Stimulated activated naive CD8-positive, alpha-beta T cell treated with anti-CD3 and anti-CD28 coated beads, Interleukin-15, amount 100 ng/mL, for 72 hours (primary cell): ENCODE data around the gene POMC.
"Not testable (repeated sequence)": the region's sequence is repeated elsewhere in the genome, so short reads cannot be mapped to it uniquely, and the experiment has no call there.

Experiments
- ATAC-seq: fragments of 150-1000 bp; cut with Tn5 transposase; 2 replicates; pipeline ENCODE4 v1.10.0; 2021; ENCODE audit warnings: mild to moderate bottlenecking, moderate library complexity
- DNase-seq, 2 donors: peaks; one replicate each; pipeline ENCODE4 v3.0.0; 2021 to 2022
- H3K27ac Mint-ChIP-seq, 2 donors: one replicate each; pipeline ENCODE4 v1.8.0; 2022; ENCODE audit warnings: mild to moderate bottlenecking in 2 of 2, mixed read lengths in 2 of 2, moderate library complexity in 2 of 2
- H3K27me3 Mint-ChIP-seq: one replicate; pipeline ENCODE4 v1.8.0; 2022; ENCODE audit warnings: mixed read lengths
- H3K4me1 Mint-ChIP-seq: one replicate; pipeline ENCODE4 v1.8.0; 2022; ENCODE audit warnings: mild to moderate bottlenecking, mixed read lengths
- H3K4me3 Mint-ChIP-seq, 2 donors: one replicate each; pipeline ENCODE4 v1.8.0; 2022; ENCODE audit warnings: mild to moderate bottlenecking in 2 of 2, mixed read lengths in 2 of 2, moderate library complexity in 1 of 2
- H3K9me3 Mint-ChIP-seq, 2 donors: one replicate each; pipeline ENCODE4 v1.8.0; 2022; ENCODE audit warnings: mixed read lengths in 2 of 2

Gene POMC

GRCh38 chr2:25190536-25190935 is 22.2 kb upstream of the POMC start:
- DNase-seq, result no peak
- Mint-ChIP-seq H3K4me3 (no peak overlapping the region), H3K27me3 (no peaks in the 10 kb centered on the region), H3K9me3 (no peaks in the 10 kb centered on the region), H3K4me1 (no peaks in the 10 kb centered on the region), H3K27ac (no peak overlapping the region)
- ATAC-seq, result no peak

DNA sequence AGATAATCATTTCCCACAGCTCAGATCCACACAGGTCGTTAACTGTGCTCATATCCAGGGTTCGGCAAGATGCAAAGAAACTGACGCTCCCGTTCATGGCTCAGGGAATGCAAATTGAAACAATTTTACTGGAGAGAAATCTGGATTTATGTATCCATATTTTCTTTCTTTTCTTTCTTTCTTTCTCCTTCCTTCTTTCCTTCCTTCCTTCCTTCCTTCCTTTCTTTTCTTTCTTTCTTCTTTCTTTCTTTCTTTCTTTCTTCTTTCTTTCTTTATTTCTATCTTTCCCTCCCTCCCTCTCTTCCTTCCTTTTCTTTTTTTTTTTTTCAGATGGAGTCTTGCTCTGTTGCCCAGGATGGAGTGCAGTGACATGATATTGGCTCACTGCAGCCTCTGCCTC is 20.0 kb upstream of the POMC start:
- Mint-ChIP-seq H3K27me3 (no peaks in the 10 kb centered on the region), H3K27ac (no peak overlapping the region), H3K4me1 (no peaks in the 10 kb centered on the region), H3K4me3 (no peak overlapping the region), H3K9me3 (no peaks in the 10 kb centered on the region)
- ATAC-seq (no peak), DNase-seq (no peak)

GRCh38 chr2:25187729-25188350 is 19.5 kb upstream of the POMC start:
- ATAC-seq (no peak), DNase-seq (no peak)
- Mint-ChIP-seq H3K4me3 (no peak overlapping the region), H3K9me3 (no peaks in the 10 kb centered on the region), H3K27ac (no peak overlapping the region), H3K27me3 (no peaks in the 10 kb centered on the region), H3K4me1 (no peaks in the 10 kb centered on the region)

DNA sequence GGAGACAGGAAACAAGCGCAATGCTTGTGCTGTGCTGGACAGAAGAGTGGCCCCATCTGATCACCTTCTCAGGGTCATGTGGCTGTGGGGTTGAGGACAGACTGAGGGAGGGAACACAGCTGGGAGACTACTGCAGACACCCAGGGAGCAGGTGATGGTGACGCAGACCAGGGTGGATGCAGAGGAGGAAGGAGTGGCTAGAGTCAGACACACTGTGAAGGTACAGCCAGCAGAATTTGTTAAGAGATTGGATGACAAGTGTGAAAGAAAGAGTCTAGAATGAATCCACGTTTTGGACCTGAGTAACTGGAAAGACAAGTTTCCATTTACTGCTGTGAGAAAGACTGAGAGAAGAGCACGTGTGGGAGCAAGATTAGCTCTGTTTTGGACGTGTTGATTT is 15.9 kb upstream of the POMC start:
- ATAC-seq (no peak), DNase-seq (no peak)
- Mint-ChIP-seq H3K4me1 (no peaks in the 10 kb centered on the region), H3K27me3 (peaks cover under 1% of the 10 kb centered on the region), H3K9me3 (no peaks in the 10 kb centered on the region), H3K4me3 (no peak overlapping the region), H3K27ac (no peak overlapping the region)

GRCh38 chr2:25178976-25179375 is 10.6 kb upstream of the POMC start:
- H3K4me3 Mint-ChIP-seq, result no peak overlapping the region
- H3K9me3 Mint-ChIP-seq, result no peaks in the 10 kb centered on the region
- no peaks in the 10 kb centered on the region for H3K4me1 Mint-ChIP-seq
- DNase-seq, result no peak
- no peak for ATAC-seq
- no peak overlapping the region for H3K27ac Mint-ChIP-seq
- H3K27me3 Mint-ChIP-seq, result peaks cover 29% of the 10 kb centered on the region

GRCh38 chr2:25177211-25177611 is 8.8 kb upstream of the POMC start:
- no peaks in the 10 kb centered on the region for H3K4me1 Mint-ChIP-seq
- no peak overlapping the region for H3K27ac Mint-ChIP-seq

GRCh38 chr2:25176541-25177181 is 8.3 kb upstream of the POMC start:
- H3K4me1 Mint-ChIP-seq, result no peaks in the 10 kb centered on the region
- H3K9me3 Mint-ChIP-seq, result no peaks in the 10 kb centered on the region
- H3K27me3 Mint-ChIP-seq, result peaks cover 36% of the 10 kb centered on the region
- H3K4me3 Mint-ChIP-seq, result no peak overlapping the region
- DNase-seq, result no peak
- ATAC-seq, result no peak
- H3K27ac Mint-ChIP-seq, result no peak overlapping the region

More at GRCh38 chr2:25177211-25177611, 8.8 kb upstream of the POMC start:
- Mint-ChIP-seq H3K9me3 (no peaks in the 10 kb centered on the region), H3K4me3 (no peak overlapping the region), H3K27me3 (peaks cover 36% of the 10 kb centered on the region)
- ATAC-seq, result no peak
- DNase-seq, result no peak

- Mint-ChIP-seq H3K27me3 (peaks cover 36% of the 10 kb centered on the region), H3K27ac (no peak overlapping the region)
- ATAC-seq, result no peak
Measured at GRCh38 chr2:25176138-25176537, 7.8 kb upstream of the POMC start.

DNA sequence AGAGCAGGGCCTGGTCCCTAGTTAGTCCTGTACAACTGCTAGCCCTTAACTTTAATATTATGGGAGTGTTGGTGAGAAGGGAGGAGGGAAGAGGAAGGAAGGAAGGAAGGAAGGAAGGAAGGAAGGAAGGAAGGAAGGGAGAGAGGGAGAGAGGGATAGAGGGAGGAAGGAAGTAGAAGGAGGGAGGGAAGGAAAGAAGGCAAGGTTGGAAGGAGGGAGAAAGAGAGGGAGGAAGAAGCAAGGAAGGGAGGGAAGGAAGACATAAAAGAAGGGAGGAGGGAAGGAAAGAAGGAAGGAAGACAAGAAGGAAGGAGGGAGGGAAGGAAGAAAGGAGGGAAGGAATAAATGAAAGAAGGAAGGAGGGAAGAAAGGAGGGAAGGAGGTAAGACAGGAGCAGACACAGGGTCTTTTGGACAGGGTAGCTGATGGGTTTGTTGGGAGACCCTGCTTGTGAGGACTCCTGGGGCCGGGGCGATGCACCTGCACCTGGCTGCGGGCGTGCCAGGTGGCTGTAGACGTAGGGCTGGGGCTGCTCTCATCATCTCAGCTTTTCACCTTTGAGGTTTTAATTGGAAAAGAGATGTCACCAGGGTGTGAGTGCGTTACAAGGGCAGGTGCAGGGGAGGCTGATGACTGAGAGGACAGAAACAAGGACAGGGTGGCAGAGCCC is 5.9 kb upstream of the POMC start:
- Mint-ChIP-seq H3K4me3 (no peak overlapping the region), H3K27ac (no peak overlapping the region), H3K4me1 (no peaks in the 10 kb centered on the region), H3K9me3 (no peaks in the 10 kb centered on the region), H3K27me3 (peaks cover 51% of the 10 kb centered on the region)
- ATAC-seq (no peak), DNase-seq (no peak)

More at GRCh38 chr2:25176138-25176537, 7.8 kb upstream of the POMC start:
- no peaks in the 10 kb centered on the region for H3K9me3 Mint-ChIP-seq
- DNase-seq, result no peak
- H3K4me3 Mint-ChIP-seq, result no peak overlapping the region
- no peaks in the 10 kb centered on the region for H3K4me1 Mint-ChIP-seq

DNA sequence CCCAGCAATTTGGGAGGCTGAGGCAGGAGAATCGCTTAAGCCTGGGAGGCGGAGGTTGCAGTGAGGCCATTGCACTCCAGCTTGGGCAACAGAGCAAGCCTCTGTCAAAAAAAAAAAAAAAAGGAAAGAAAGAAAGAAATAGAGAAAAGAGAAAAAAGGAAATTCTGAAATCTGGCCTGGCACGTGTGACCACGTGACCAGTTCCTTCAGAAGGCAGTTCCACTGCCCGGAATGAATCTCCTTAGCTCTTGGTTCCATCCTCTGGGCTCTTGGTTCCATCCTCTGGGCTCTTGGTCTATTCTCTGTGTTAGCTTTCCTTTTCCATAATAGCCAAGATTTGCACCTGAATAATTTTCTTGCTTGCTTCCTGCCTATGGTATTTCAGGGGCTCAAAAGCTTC is 5.3 kb upstream of the POMC start:
- Mint-ChIP-seq H3K4me3 (no peak overlapping the region), H3K27ac (no peak overlapping the region), H3K27me3 (peaks cover 51% of the 10 kb centered on the region), H3K9me3 (no peaks in the 10 kb centered on the region), H3K4me1 (peaks cover 5% of the 10 kb centered on the region)
- DNase-seq (no peak), ATAC-seq (no peak)

DNA sequence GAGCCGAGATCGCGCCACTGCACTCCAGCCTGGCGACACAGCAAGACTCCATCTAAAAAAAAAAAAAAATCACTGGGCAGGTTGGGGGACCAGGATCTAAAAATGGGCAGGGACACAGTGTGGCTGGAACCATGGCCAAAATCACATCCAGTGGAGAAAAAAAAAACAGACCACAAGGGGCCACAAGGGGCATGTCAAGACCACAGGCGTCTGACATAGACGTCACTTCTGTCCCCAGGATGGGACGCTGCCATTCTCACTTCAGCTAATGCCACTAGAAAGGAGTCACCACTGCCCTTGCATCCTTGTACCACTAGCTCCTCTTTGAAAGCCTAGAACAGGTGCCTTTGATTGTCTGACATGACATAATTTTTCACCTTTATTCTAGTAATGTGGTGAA is 2.5 kb upstream of the POMC start:
- DNase-seq, result no peak
- Mint-ChIP-seq H3K9me3 (no peaks in the 10 kb centered on the region), H3K27ac (no peak overlapping the region), H3K4me3 (no peak overlapping the region), H3K4me1 (peaks cover 30% of the 10 kb centered on the region), H3K27me3 (peaks cover 61% of the 10 kb centered on the region)
- ATAC-seq, result no peak

DNA sequence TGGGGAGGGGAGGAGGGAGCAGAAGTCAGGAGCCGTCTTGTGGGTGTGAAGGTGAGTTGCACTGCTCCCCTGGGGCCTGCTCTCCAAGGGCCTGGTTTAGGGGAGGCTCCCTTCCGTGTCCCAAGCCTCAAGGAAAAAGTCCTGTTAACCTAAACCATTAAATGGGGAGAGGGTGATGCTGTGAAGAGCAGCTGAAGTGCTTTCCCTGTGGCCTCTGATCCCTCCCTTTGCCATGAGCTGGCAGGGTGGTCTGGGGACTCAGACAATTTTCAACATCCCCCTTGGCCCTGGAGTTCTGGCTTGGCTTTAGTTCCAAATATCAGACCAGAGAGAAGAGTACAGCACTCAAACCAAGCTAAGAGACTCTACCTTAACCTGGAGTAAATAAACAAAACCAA is 692 bp upstream of the POMC start:
- Mint-ChIP-seq H3K4me3 (peak overlapping the region; percentile 83 to 85), H3K9me3 (no peaks in the 10 kb centered on the region), H3K4me1 (peaks cover 38% of the 10 kb centered on the region), H3K27me3 (peaks cover 51% of the 10 kb centered on the region), H3K27ac (no peak overlapping the region)
- no peak for ATAC-seq
- DNase-seq, result no peak

- Mint-ChIP-seq H3K27ac (no peak overlapping the region), H3K4me3 (peak overlapping the region in 1 of 2 donors; percentile 1), H3K4me1 (peaks cover 42% of the 10 kb centered on the region), H3K27me3 (peaks cover 45% of the 10 kb centered on the region), H3K9me3 (no peaks in the 10 kb centered on the region)
- ATAC-seq, result peak; percentile 76
- DNase-seq, result peak; percentile 37 to 55
Measured at GRCh38 chr2:25165992-25166875, 2.1 kb downstream of the POMC start.

- Mint-ChIP-seq H3K27ac (no peak overlapping the region), H3K27me3 (peaks cover 33% of the 10 kb centered on the region), H3K4me1 (peaks cover 56% of the 10 kb centered on the region)
Measured at GRCh38 chr2:25164561-25164960, 3.8 kb downstream of the POMC start.

DNA sequence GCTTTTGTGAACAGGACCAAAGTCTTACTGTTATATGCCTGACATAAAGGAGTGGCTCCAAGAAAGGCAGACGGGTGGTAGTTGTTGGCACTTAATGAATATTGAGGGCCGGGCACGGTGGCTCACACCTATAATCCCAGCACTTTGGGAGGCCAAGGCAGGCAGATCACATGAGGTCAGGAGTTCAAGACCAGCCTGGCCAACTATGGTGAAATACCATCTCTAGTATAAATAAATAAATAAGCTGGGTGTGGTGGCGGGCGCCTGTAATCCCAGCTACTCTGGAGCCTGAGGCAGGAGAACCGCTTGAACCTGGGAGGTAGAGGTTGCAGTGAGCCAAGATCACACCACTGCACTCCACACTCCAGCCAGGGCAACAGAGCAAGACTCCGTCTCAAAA is 6.3 kb downstream of the POMC start:
- Mint-ChIP-seq H3K4me1 (peaks cover 61% of the 10 kb centered on the region), H3K4me3 (peak overlapping the region; percentile 57 to 69), H3K27ac (peak overlapping the region in 1 of 2 donors; percentile 87)
- H3K27me3 Mint-ChIP-seq, ATAC-seq, DNase-seq, H3K9me3 Mint-ChIP-seq: not testable (repeated sequence)

More at GRCh38 chr2:25164561-25164960, 3.8 kb downstream of the POMC start:
- H3K4me3 Mint-ChIP-seq, result no peak overlapping the region
- H3K9me3 Mint-ChIP-seq, result no peaks in the 10 kb centered on the region
- DNase-seq, result no peak
- ATAC-seq, result no peak
